NAMALWA (cell line): ENCODE results near the gene CFAP99.

Experiments used
- DNase-seq: peaks from one replicate; pipeline ENCODE4 v3.0.0-alpha.2; 2015; ENCODE audit warnings: low spot score

Gene CFAP99

DNA sequence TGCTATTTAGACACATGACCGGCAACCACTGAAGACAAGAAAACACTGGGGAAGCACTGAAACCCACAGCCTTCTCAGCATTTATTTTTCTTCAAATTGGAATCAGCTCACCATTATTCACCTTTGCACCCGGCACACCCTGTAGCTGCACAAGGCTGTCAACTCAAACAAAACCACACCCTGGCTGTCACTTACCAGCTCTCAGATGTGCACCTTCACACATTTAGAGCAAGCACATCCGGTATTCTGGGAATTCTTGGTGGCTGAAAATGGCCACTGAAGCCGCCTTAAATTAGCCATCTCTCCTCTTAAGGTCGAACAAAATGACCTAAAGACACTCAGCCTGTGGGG lies 6.2 kb upstream of the CFAP99 start:
- no peak for DNase-seq

DNA sequence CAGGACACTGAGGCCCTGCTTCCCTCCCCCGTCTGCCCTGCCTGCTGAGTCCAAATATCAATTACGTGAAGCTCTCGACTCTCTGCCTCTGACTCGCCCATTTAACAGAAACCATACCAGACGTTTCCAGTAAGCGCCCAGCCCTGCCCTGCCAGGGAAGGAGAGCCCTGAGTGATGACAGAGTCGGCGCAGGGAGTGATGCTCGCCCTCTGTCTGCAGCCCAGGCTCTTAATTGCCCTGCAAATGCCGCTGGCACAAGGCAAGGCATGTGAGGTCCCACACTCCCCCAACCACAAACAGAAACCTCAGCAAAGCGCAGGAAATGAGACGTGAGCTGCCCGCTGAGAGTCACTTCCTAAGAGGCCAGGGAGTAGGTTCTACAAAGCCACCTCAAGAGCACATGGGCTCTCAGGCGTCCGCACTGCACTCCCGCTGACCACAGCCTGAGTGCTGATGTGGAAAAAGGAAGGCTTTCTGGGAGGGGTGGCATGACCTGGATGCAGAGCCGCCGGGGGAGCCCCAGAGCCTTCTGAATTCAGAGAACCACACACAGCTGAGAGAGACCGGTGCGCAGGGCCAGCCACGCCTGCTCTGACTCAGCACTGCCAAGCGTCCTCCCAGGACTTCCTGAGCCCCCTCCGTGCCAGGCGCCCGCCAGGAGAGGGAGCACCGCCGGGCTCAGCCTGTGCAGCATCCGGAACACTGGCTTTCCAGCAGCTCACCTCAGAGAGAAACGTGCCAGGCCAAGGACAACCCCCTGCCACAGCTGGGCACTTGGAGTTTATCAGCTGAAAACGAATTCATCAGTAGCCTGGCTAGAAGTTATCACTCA lies 5.7 kb upstream of the CFAP99 start:
- peak; percentile 81 for DNase-seq

DNA sequence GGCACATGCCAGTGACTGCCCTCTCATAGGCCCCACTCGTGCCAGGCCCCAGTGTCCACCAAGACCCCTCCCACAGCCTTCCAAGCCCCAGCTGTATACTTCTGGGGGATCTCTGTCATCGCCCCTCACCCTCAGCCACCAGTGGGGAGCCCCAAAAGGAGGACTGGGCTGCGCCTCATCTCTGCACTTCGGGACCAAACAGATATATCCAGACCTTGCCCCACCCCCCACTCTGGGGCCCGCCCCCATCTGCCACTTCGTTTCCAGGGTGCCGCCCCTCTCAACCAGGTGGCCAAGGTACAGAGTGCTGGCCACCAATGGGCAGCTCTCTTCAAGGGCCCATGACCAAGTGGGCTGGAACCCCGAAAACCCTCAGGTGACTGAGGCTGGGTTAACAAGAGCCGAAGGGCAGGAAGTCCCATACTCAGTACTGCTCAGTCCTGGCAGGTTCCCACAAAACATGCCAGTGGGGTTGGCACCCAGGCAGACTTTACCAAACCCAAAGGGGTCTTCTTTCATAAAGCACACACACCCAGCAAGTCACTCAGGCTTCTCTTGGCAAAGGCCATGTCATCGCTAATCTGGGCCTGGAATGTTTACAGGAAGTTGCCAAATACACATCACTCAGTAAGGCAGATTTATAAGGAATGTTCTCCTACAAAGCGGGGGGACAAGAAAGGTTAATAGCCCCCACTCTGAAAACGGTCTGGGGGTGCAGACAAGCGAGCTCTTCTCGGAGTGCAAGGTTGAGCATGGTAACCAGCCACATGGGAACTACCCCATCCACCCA lies 4.7 kb upstream of the CFAP99 start:
- no peak for DNase-seq

DNA sequence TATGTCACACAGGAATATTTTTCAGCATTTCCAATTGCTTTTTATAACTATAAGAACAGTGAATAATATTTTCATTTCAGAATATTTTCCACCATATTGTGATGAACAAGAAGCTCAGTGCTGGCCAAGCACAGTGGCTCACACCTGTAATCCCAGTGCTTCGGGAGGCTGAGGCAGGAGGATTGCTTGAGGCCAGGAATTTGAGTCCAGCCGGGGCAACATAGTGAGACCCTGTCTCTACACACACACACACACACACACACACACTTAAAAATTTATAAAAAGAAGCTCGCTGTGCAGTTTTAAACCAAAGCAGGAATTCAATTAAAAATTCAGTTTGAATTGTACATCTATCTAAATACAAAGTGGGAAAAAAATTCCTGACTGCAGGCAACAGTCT lies 3.5 kb upstream of the CFAP99 start:
- no peak for DNase-seq

DNA sequence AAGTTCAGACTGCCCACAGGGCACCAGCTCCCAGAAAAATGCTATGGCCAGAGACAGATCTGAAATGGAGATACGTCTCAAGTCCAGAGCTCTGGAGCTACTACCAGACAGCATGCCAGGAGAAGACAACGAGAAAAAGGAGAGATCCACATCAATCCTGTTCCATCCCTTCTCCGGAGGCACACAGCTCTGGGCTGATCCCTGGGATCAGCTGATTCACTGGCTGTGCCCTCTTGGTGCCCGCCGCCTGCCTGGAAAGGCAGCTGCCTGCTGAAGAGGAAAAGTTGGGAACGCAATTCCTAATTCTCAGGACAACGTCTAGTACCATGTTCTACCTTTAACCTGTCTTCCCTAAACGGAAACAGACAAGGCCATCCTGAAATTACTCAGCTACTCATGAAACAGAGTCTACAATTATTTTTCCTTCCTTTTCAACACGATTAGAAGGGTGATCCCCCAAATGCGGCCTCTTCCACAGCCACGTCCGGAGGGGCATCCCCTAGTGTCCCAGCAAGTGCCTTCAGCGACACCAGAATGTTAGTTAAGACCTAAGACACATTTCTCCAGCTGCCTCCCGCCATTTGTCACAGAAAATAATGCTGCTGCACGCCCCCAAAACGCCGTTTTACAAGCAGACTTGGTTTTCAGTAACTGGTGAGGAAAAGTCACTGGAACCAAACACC lies 2.7 kb upstream of the CFAP99 start:
- DNase-seq: no peak

DNA sequence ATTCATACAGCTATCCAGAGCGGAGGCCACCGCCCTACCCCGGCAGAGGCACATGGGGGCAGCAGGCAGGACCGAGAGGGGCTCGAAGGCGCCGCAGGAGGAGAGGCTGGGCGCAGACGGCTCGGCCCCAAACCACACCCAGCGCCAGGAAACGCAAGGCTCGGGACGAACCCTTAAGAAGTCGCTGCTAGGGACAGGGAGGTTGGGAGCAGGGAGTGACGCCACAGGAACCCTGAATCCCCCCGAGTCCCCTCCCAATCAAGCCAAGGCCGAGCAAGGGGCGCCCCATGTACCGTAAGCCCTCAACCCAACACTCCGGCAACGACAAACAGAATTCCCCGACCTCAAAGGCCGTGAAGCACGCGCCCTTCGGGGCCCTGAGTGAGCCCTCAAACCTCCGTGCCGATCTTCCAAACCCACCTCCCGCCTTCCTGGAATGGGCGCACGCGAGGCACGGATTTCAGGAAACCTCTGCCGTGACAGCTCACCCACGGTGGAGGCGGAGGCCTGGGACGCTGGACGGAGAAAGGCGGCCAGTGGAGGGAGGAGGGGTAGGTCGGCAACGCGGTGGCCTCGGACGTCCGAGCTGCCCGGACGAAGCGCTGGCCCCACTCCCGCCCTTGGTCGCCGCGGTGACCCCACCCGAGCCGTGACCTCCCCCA lies 2.1 kb upstream of the CFAP99 start:
- DNase-seq: no peak

DNA sequence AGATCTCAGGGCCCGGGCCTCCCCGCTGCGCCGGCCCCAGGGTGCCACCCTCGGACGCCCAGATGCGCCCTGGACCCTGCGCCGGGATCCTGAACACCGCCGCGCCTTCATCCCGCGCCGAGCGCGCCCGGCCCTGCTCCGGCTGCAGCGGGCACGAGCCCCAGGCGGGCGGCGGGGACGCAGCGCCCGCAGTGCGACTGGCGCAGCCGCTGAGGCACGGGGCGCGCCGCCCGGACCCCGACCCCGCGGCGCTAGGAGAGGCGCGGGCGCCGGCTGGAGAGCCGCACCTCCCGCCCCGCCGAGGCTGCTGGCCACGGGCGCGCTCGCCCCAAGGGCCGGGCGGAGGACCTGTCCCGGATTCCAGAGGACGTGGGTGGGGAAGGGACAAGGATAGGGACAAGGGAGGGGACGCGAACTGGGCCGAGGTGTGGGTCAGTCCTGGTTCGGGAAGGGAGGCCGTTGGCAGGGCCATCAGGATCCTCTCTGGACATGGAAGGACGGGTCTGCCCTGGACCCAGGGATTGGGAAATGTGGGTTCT lies 1.5 kb upstream of the CFAP99 start:
- DNase-seq: no peak

DNA sequence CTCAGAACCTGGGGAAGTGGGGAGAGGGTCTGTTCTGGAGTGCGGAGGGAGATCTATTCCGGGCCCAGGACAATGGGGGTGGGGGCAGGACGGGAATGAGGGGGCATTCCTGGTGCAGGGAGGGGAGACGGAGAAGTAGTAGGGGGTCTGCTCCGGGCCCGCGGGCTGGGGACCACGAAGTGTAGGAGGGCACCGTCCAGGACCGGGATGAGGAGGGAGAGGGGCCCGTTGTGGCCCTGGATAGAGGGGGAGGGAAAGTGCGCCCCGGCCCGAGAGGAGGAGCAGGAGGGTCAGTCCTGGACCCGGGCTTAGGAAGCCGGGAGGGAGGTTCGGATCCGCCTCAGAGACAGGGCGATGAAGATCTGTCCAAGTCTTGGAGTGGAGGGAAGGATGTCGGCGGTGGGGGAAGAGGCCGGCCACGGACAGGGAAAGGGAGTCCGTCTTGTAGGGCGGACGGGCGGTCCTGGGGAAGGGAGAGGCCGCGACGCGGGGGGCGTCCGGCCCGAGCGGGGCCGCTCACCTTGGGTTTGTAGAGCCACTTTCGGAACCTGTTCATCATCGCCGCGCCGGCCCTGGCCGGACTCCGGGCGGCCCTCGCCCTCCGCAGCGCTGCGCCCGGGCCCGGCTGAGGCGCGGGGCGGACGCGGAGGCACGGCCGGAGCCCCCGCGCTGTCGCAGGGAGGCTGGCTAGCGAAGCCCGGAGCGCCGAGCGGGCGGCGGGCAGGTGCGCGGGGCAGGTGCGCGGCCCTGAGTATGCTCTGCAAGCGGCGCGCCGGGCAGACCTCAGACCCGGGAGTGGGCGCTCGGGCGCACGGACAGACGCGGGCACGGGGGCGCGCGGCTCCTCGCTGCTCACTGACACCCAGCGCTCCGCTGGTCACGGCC lies 748 bp upstream of the CFAP99 start, which contains the start of gene ZFYVE28:
TSS of gene ZFYVE28 (minus strand) at position 881 of the 885 bp plus-strand sequence. CDS start at position 559, 322 bp downstream.
- DNase-seq: no peak

DNA sequence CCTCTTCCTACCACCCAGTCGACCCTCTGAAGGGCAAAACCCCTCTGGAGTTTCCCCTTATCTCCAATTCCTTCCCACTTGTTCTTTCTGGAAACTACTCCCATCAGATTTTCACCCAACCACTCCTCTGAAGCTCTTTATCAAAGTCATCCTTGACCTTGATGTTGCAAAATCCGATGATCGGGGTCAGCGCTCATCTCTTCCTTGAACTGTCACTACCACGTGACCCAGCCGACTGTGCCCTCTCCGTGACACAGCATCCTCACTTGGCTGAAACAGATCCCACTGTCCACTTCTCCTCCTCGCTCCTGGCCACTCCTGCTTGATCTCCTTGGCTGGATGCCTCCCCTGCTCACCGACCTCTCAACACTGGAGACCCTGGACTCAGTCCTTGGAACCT lies 1.1 kb downstream of the CFAP99 start:
- DNase-seq: no peak

DNA sequence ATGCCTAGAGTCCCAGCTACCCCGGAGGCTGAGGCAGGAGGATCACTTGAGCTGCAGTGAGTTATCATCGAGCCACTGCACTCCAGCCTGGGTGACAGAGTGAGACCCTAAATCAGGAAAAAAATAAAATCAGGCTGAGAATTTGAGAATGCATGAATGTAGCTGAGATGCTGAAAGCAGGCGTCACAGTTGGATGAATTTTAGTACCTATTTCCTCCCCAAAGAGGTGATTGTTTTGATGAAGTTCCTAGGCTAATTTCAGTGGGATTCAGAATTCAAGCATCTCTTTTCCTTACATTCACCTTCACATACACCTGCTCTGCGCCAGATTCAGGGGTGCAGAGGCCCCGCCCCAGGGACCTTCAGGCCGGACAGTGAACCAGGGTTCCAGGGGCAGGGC lies 3.2 kb downstream of the CFAP99 start:
- DNase-seq: no peak

GRCh38 chr4:2423066-2423465 lies 4.3 kb downstream of the CFAP99 start:
- no peak for DNase-seq

- DNase-seq: no peak
Observed at GRCh38 chr4:2423695-2424094, 4.9 kb downstream of the CFAP99 start.

DNA sequence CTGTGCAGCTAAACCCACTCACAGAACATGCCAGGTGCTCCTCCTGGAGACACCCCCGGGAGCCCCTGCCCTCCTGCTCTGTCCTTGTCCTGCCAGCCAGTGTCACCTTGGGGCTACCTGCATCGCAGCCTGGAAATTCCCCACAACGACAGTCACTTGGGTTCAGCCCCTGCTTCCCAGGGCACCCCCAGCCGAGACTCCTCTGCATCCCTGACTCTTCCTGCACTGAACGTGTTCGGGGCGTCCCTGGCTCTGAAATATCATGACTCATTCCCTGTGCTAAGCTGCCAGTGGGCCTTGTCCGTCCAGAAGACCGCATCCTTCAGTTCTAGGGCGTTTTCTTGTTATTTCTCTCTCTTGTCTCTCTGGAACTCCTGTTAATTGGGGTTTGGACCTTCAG lies 5.8 kb downstream of the CFAP99 start:
- no peak for DNase-seq

GRCh38 chr4:2425386-2426068 lies 6.8 kb downstream of the CFAP99 start:
- DNase-seq: no peak

DNA sequence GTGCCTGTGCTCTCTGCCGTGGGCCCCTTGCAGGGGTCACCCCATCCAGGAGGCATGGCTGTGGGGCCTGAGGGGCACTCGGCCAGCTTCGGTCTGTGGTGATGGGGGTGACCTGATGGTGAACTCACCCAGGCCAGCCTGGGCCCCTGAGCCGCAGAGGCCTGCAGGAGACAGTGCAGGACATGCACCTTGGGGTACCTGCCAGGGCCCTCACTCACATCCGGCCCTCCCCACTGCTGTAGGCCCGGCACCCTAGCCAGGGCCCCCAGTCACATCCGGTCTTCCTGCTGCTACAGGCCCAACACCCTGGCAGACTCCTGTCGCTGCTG lies 7.3 kb downstream of the CFAP99 start:
- no peak for DNase-seq

- DNase-seq: no peak
Observed at GRCh38 chr4:2426711-2427275, 8.0 kb downstream of the CFAP99 start.

DNA sequence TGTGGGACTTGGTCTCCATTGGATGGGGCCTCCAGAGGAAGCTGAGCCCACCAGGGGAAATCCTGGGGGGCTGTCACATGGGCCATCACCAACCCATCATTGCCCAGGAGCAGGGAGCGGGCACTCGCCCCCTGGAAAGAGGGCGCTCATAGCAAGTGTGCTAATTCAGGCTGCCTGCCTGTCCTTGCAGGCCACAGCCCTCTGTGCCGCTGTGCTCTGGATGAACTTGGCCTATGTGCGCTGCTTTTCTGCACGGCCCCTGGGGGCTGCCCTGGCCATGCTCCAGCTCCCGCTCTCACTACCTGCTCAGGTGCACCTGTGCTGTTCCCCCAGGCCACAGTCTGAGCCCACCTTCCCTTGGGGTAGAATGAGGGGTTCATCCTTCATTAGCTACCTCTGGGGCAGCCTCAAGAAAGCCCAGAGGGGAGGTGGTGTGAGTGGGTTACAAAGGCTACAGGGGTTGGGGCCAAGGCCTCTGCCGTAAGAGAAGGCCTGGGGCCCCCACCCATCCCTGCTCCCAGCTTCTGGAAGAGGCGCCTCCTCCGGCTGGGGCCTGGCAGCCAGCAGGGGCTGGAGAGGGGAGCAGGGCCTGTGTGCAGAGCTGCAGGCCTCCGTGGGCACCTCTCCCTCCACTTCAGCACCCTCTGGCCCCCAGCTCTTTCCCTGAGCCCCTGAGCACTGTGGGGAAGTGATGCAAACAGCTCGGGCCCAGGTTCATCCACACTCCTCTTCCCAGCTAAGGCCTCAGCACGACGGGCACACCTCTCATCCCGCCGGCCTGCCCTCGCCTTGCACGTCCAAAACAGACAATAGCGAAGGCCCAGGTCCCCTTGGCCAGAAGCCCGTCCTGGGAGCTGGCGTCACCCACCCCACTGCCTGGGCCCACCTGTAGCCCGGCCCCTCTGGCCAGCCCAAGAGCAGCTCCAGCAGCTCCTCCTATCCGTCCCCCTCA lies 8.9 kb downstream of the CFAP99 start:
- DNase-seq: no peak

- no peak for DNase-seq
Observed at GRCh38 chr4:2428496-2429213, 9.9 kb downstream of the CFAP99 start.
